IPS DF 19.7 (cell line): Measurements from ENCODE around the gene BPIFB2.

Experiments used
- DNase-seq: peaks from one replicate; pipeline ENCODE4 v3.0.0-alpha.2; 2013; ENCODE audit warnings: low read depth, low spot score

The BPIFB2 gene

DNA sequence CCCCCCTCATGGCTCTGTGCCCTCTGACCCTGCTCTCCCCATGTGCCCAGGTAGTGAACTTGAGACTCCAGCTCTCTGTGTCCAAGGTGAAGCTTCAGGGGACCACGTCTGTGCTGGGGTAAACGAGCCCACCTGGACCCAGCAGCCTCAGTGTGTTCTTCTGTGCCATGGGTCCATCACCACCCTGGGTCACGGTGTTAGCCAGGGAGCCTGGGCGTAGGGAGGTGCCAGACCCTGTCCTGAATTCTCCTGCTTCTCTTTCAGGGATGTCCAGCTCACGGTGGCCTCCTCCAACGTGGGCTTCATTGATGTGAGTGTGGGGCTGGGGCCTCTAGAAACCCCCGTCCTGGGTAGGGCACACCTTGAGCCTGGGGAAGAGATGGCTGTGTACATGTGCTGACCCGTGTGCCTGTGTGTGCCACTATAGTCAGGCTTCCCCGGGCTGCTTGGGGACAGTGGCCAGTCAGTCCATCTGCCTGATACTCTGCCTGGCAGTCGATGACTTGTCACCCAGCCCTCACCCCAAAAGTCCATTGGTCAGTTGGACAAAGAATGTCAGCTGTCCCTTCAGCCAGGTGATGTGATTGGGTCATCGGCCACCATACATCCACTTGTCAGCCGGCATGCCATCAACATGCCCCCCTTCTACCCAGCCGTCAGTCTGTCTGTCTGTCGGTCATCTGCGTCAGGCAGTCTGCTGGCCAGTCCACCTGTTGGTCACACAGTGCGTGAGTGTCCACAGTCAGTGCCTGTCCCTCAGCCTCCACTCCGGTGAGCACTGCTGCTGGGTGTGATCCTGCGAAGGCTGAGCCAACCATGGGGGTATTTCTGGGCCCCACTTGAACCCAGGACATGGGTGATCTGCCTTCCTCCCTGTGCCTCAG is 13.0 kb downstream of the BPIFB2 start:
- no peak for DNase-seq

DNA sequence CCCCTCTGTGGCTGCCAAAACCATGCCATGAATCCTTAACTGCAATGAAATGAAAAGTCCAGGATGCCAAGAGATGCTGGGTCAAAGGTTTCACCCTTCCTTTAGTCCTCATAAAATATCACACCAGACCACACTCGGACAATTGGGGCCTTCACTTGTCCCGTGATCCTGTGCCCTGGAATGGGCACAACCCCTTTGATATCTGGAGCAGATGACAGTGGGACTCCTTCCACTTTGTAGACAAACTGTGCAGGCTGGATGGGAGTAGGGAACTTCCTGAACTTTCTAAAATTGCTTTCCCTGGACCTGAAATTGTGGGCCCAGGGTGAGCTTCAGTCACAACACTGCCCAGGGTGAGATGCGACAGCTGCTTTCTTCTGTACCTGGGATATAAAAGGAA is 14.4 kb downstream of the BPIFB2 start:
- DNase-seq, result no peak

DNA sequence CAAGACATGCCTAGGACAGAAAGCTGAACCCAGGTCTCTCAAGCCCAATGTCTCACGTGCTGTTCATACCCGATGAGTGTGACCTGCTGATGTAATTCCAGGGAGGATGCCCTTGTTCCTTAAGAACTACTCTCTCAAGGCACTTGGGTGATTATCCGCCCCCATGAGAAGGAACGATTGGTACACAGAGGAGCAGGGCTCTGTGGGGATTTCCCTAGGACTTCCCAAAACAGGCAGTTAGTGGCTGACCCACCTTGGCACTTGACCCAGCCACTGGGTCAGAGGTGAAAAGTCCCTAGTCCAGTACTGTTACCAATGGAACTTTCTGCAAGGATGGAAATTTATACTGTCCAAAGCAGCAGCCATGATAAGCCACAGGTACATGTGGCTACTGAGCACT is 14.8 kb downstream of the BPIFB2 start:
- no peak for DNase-seq

DNA sequence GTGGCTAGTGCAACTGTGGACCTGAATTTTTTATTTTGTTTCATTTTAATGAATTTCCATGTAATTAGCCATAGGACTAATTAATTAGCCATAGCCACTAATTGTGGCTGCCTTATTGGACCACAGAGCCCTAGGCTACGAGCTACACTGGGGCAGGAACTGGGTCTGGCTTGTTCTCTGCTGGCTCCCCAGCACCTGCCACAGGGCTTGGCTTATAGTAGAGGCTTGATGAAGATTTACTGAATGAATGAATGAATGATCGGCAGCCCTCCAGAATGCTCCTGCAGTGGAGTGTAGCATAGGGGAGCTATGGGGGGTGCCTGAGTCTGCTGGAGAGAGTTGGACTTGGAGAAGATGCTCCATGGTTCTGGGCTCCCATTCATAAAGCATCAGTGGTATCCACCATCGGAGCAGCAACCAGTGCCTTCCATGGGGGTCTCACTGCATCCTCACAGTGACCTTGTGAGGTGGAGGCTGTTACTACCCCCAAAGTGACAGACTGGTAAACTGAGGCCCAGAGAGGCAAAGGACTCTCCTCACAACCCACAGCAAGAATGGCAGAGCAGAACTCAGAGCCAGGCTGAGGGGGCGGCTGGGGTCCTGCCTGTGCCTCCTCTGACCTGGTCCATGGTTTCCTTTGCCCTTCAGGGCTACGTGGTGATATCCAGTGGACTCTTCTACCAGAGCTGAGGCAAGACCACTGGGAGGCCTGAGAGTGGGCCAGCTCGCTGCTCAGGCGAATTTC is 15.4 kb downstream of the BPIFB2 start:
- no peak for DNase-seq

DNA sequence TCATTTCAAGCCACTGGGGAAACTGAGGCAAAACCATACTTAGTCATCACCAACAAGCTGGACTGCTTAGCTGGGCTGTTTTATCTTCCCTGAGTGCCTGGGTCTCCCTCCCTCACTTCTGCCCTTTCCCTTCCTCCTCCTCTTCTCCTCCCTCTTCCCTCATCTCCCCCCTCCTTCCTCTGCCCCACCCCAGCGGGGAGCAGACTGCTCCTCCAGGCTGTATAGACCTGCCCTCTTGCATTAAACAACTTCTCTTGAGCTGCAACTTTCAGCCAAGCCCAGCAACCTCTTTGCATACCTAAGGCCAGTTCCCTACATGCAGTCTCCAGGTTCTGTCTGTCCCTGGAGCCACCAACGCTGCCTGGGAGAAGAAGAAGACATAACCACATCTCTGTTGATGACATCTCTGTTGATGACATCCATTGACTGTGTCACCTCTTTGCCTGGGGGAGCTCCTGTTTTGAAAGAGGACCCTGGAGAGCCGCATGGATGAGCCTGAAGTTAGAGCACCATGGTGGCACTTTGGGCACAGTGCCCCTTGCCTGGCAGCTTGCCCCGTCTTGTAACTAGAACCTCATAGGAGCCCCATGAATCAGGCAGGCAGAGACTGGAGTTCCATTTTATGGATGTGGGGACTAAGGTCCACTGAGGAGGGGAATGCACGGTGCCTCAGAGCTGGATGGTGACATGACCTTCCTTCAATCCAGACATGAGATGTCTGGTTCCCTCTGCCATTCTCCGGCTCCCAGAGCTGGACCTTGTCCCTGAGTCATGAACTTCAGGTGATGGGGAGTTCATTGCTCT is 16.1 kb downstream of the BPIFB2 start:
- no peak for DNase-seq

DNA sequence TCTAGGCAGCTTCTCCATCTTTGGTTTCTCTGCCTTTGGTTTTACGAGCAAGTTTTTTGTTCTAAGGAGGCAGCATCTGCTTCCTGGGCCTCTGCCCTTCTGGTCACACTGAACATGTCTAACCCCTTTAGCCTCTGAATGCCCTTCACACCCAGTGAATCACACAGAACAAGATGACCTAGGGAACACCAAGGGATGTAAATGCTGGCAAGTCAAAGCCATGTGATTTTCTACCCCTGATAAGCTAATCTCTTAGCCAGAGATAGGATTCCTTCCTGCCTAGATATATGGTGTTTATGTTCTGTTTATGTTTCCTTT is 16.7 kb downstream of the BPIFB2 start:
- DNase-seq, result no peak

DNA sequence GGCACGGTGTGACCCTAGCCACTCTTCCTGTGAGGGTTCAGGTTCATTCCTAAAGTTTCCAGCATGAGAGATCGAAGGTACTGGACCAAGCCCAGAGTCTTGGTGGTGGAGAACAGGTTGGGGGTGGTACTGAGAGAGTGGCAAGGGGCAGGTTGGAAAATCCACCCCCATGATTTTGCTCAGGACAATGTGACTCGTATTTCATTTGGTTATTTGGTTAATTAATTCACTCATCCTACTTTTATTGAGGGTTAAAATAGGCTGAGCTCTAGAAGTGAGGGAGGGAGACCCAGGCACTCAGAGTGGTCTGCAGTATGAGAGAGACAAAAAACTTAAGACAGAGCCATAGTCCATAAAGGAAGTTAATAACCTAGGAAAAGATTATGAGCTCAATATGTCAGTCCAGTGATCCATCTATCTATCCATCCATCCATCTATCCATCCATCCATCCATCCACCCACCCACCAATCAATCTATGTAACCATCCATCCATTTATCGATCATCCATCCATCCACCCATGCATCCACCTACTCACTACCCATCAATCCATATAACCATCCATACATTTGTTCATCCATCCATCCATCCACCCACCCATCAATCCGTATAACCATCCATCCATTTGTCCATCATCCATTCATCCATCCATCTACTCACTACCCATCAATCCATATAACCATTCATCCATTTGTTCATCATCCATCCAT is 17.3 kb downstream of the BPIFB2 start:
- DNase-seq, result no peak

DNA sequence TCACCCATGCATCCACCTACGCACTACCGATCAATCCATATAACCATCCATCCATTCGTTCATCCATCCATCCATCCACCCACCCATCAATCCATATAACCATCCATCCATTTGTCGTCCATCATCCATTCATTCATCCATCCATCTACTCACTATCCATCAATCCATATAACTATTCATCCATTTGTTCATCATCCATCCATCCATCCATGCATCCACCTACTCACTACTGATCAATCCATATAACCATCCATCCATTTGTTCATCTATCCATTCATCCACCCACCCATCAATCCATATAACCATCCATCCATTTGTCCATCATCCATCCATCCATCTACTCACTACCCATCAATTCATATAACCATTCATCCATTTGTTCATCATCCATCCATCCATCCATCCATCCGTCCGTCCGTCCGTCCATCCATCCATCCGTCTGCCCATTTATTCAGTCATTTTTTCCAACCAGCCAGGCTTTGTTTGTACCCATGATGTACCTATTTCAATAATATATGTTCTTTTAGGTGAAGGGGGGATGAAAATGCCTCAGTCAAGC is 17.9 kb downstream of the BPIFB2 start:
- no peak for DNase-seq

DNA sequence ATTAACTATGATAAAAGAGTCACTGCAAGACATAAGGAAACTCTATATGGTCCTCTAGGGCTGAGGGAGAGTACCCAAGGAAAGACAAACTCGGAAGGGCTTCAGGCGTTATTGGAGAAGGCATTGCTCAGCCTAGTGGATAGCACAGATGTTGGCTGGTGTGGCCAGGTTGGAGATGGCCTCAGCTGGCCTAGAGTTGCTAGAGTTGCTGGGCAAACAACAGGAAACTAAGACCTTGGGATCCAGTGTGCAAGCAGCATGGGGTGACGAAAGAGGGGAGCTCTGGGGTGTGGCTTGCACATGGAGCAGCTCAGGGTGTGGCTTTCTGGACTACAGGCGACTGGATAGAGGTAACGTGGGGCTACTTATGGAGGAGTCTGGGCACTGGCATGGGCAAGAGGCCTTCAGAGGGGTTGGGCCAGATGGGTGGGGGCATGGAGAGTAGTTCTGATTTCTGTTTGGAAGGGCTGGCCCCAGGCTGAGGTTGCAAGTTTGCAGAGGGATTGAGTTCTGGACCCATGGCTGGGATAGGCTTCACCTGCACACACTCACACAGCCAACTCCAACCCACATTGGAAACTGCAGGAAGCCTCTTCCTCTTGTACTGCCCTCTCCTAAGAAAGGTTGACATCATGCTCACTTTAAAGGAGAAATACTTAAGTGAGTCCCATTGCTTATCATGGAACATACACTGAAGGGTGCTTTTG is 18.7 kb downstream of the BPIFB2 start:
- DNase-seq, result no peak

DNA sequence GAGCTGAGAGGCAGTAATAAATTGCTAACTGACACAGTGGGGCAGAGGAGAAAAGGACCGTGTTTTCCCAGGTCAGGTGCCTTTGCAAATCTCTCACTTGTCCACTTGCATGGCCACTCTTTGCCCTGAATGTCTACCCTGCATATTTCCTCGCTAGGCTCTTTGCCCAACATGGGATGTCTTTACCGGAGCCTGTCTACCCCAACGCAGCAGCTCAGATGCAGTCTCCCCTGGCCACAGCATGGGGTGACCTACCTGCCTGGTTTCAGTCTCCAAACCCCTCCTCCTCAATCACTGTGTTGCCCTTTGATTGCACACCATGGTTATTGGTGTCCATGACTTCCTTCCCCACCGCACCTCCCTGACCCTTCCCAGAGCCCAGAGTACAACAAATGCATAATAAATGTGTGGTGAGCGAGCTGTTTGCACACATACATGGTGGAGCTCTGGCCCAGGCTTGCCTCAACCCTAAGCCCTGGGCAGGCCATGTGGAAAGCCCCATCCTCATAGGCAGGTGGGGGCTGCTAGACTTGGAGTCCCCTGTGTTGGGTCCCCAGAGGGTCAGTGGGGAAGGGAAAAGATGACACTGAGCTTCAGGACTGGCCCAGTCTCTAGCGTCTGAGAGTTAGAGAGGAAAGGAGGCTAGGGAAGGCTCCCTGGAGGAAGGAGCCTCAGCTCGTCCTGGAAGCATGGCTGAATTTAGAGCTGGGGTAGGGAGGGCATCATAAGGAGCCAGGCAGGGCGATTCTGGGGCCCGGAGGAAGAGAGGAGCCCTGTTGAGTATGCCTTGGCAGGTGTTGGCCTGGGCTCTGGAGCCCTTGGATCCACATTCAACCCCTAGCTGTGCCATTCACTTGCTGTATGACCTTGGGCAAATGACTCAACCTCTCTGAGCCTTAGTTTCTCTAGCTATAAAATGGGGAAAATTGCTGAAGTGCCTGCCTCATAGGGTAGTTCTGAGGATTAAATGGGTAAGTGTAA is 19.6 kb downstream of the BPIFB2 start:
- no peak for DNase-seq

DNA sequence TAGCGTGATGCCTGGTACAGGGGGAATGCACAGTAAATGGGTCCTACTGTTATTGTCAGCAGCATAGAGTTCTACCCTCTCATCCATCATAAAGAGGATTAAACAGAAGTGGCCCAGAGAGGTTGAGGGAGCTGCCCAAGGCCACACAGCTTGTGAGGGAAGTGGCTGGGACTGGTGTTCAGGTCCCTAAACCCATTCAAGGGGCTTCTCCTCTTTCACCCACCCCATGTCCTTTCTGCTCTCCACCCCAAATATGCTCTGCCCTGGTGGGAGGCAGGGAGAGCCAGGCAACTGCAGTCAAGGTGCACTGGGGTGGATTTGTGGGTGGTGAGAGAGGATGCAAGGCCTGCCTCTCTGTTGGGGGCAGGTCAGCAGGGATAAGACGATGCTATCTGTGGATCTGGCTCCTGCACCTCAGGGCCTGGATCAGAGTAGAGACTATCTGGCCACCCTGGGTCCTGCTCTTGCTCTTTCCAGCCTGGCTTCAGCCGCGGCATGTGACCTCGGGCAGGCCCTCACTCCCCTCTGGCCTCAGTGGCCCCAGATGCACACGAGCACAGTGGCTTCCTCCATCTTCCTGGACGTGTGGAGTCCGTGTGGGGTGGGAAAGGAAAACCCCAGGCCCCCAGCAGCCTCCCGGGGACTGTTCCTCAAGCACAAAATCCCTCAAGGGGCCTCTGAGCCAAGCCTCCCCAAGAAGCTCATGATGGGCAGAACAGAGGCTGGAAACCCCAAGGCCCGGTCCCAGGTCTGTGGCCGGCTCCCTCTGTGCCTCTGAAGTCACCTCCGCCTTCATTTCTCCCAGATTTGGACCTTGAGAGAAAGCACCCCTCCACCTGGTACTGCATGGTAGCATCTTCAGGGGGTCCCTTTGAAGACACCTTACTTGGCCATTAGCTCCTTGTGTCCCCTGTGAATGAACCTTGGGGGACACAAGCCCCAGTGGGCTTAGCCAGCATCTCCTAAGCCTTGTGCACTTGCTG is 20.6 kb downstream of the BPIFB2 start:
- DNase-seq, result no peak

DNA sequence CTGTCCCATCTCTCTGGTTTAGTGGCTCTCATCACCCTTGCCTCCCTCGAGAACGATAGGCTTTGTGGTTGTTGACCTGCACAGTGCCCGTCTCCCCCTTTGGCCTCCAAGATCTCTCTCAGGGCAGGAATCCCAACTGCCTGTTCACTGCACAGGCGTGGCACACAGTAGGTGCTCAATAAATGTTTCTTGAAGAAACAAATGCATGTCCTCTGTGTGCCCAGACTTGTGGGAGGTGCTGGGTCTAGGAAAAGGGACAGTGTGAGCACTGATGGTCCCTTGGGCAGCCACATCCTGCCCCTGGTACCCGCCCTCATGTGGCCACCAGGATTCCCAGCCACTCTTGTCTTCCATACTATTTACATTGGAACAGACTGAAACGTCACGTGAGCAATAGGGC is 21.4 kb downstream of the BPIFB2 start:
- DNase-seq, result no peak

DNA sequence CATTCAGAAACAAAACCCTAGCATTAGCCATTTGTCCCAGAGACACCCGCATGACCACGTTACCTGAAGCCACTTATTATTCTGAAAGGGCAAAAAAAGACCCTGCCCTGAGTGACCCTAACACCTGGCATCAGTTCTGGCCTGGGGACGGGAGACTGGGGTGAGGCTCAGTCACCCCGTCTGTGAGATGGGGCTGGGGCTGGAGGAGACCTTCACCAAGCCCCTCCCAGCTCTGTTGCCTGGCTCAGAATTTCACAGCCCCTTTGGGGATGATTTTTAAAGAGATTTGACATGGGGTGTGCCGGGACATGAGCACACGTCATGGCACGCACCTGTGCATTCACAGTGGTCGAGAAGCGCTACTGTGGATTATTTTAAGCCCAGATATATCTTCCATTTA is 22.6 kb downstream of the BPIFB2 start:
- DNase-seq, result no peak

DNA sequence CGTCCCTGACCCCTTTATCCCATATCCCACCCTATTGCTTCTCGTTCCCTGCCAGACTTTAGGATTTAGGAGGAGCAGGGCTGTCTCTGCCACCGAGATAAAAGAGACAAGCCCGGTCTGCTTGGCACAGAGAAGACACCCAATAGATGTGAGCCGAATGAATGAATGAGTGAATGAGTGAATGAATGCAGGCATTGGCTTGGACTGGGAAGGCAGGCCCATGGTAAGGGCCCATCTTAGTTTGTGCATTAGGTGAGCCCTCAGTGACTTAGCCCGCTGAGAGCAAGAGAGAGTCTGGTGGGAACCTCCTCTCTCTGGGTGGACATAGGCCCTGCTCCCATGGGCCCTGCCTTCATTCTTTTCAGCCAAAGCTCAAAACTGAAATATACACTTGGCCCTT is 23.1 kb downstream of the BPIFB2 start:
- no peak for DNase-seq

DNA sequence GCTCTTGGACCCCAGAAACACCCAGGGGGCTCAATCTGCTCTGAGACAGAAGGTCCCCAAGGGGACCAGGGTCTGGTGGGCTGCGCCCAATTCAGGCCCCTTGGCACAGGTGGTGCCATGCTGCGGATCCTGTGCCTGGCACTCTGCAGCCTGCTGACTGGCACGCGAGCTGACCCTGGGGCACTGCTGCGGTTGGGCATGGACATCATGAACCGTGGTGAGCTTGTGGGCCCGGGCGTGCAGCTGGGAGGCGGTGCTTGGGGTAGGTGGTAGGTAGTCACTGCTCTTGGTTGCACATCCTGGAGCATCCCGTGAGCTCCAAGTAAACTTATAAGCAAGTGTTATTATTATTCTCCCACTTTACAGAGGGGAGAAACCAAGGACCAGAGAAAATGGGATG is 24.0 kb downstream of the BPIFB2 start, which contains the start of gene BPIFB6:
TSS of gene BPIFB6 (plus strand) at position 118 of the 400 bp plus-strand sequence. CDS start at position 118, 0 bp downstream.
- no peak for DNase-seq

DNA sequence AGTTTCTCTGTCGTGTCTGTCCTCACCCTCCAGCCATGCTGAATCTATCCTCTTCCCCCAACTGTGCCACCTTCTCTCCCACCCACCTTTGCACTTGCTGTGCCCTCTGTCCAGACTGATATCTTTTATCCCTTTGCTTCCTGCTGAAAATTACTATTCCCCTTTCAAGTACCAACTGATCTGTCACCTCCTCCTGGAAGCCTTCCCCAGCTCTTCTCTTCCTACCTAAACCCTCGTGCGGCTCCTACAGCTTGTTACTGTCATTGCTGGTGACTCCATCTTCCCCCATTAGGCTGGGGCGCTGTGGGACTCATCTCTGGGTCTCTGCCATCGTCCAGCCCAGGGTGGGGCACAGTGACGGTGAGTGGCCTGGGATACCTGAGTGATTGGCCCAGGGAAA is 25.1 kb downstream of the BPIFB2 start:
- DNase-seq, result no peak

DNA sequence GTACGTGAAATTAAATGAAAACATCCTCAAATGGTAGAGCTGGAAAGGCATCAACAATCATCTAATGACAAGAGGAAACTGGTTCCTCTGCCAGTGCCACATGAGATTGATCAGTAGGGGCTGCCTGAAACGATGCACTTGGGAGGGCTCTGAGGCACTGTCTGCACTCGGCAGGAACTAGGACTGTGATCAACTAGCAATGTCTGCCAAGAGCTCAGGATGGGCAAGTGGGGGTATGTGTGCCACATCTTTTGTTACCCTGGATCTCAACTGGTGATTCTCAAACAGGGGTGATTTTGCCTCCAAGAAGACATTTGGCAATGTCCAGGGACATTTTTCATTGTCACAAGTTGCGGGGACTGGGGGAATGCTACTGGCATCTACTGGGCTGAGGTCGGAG is 25.9 kb downstream of the BPIFB2 start:
- no peak for DNase-seq

DNA sequence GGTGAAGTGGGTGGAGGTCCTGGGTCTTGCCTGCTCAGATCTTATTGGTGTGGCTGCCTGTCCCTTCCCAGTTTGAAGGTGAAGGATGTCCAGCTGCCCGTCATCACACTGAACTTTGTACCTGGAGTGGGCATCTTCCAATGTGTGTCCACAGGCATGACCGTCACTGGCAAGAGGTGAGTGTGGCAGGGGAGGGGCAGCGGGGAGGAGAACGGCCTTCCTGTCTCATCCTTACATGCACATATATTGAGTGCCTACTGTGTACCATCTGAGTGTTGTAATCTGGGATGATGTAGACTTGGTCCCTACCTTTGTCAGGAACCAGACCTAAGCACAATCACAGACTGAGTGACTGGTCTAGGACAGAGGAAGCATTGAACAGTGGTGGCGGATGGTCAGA is 26.6 kb downstream of the BPIFB2 start:
- no peak for DNase-seq
